ENCODE measurements around the gene SYNE1. TPM values are rescaled to one million over a fixed set of nuclear protein-coding genes. Genes with fewer than 3 reads are reported as not detected.
A peak's percentile ranks its signal among the peaks of the same experiment; 100 is the strongest.

Gene SYNE1
- total RNA-seq, 2 experiments from 2014 or later = 74.6 to 140 TPM

DNA sequence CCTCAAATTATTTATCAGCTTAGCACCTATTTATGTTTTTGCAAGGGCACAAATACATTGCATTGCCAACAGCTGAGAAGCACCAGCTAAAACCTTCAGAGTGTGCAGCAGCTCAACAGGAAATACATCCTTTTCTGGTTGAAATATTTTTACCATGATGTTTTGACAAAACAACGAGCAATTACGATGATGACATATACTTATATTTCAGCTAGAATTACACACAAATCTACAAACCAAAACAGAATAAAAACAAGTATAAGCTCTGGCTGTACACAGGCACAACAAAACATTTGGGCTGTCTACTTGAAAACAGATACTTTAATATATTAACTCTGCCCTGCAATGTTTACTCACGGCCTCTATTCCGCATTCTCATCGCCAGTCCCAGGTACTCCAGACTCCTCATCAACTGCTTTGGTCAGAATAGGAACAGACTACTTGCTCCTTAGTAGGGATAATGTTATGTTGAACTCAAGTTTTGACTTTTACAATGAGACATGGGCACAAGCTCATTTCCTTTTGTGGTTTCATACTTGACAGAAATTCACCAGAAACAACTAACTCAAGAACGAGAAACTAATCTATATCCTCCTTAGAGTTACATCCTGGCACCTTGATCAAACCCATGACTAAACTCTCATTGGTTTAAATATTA, 452.1 kb downstream of the SYNE1 start:
- peak overlapping the region; percentile 63 for H3K4me3 ChIP-seq (ENCODE audit: low read depth, low read length, poor library complexity, severe bottlenecking)
- ChIA-PET CTCF (ENCODE audit: unreplicated experiment) (interaction anchor here (0.6 to 1.0 kb wide), 2 partner anchors 20 to 57 kb away, joined by 3 to 4 read pairs; no protein-coding TSS in a partner anchor), POLR2A (interaction anchor here (0.6 to 5.4 kb wide), 27 partner anchors 9 to 811 kb away, joined by 3 to 70 read pairs (median 4); no protein-coding TSS in a partner anchor)
- H2AFZ ChIP-seq (ENCODE audit: low read length) = peak overlapping the region; percentile 90
- no peaks in the 10 kb centered on the region for H3K9me3 ChIP-seq (ENCODE audit: low read length)
- H3K4me1 ChIP-seq (ENCODE audit: insufficient read depth, low read length, poor library complexity, severe bottlenecking) = peaks cover 45% of the 10 kb centered on the region
- intact Hi-C loops (cut with micrococcal nuclease; ENCODE audit: unreplicated experiment) = loop anchor here (2.0 to 5.0 kb wide), 3 partner anchors 114 to 797 kb away; partner anchors contain the start of gene FBXO5
- DNase-seq (ENCODE audit: low spot score) = peak; percentile 66
- H4K20me1 ChIP-seq (ENCODE audit: insufficient read depth, low read length) = no peaks in the 10 kb centered on the region
- H3K79me2 ChIP-seq (ENCODE audit: insufficient read depth, low read depth, low read length) = peaks cover 11% of the 10 kb centered on the region; the same call in 1 of the 2 replicates
- peaks cover 42% of the 10 kb centered on the region; the same call in 1 of the 2 replicates for H3K36me3 ChIP-seq (ENCODE audit: insufficient read depth, low read length)
- BruUV-seq (replicated peaks) = TSS peak; percentile 76
- no peaks in the 10 kb centered on the region for H3K9me2 ChIP-seq (ENCODE audit: insufficient read depth, low read length)
- peak overlapping the region; percentile 73 for H3K4me2 ChIP-seq (ENCODE audit: low read length)
- TF ChIP-seq, protein P1, sequence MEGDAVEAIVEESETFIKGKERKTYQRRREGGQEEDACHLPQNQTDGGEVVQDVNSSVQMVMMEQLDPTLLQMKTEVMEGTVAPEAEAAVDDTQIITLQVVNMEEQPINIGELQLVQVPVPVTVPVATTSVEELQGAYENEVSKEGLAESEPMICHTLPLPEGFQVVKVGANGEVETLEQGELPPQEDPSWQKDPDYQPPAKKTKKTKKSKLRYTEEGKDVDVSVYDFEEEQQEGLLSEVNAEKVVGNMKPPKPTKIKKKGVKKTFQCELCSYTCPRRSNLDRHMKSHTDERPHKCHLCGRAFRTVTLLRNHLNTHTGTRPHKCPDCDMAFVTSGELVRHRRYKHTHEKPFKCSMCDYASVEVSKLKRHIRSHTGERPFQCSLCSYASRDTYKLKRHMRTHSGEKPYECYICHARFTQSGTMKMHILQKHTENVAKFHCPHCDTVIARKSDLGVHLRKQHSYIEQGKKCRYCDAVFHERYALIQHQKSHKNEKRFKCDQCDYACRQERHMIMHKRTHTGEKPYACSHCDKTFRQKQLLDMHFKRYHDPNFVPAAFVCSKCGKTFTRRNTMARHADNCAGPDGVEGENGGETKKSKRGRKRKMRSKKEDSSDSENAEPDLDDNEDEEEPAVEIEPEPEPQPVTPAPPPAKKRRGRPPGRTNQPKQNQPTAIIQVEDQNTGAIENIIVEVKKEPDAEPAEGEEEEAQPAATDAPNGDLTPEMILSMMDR (conservative IDR thresholded peaks at IDR 0.05; ENCODE audit: low read length) = no peak
- no peak for TF ChIP-seq EZH2phosphoT487 (IDR thresholded peaks at IDR 0.05; ENCODE audit: borderline replicate concordance, low read depth, low read length)
- peak overlapping the region; percentile 83 for H3K27ac ChIP-seq (ENCODE audit: low read depth, low read length, poor library complexity, severe bottlenecking)

DNA sequence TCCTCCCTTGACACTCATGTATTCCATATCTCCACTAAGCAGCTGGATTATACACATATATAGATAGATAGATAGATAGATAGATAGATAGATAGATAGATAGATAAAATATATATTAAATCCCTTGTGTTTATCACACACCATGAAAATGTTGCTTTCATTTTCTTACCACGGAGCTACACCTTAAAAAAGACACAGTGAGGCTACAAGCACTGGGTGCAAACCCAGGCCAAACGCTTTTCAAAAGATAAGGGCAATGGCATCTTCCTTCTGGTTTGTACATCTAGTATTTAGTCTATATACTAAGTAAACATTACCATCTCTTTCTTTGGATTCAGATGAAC, 452.6 kb downstream of the SYNE1 start:
- intact Hi-C loops (cut with micrococcal nuclease; ENCODE audit: unreplicated experiment) = loop anchor here (2.0 to 5.0 kb wide), 3 partner anchors 114 to 798 kb away; partner anchors contain the start of gene FBXO5
- no peak for TF ChIP-seq EZH2phosphoT487 (IDR thresholded peaks at IDR 0.05; ENCODE audit: borderline replicate concordance, low read depth, low read length)
- TF ChIP-seq, protein P1 (conservative IDR thresholded peaks at IDR 0.05; ENCODE audit: low read length) = no peak
- no peak for DNase-seq (ENCODE audit: low spot score)
- peak overlapping the region; percentile 73 for H3K4me2 ChIP-seq (ENCODE audit: low read length)
- H3K9me3 ChIP-seq (ENCODE audit: low read length) = no peaks in the 10 kb centered on the region
- H4K20me1 ChIP-seq (ENCODE audit: insufficient read depth, low read length) = no peaks in the 10 kb centered on the region
- peak overlapping the region; percentile 90 for H2AFZ ChIP-seq (ENCODE audit: low read length)
- H3K79me2 ChIP-seq (ENCODE audit: insufficient read depth, low read depth, low read length) = peaks cover 11% of the 10 kb centered on the region; the same call in 1 of the 2 replicates
- ChIA-PET CTCF (ENCODE audit: unreplicated experiment) (interaction anchor here (0.6 to 1.0 kb wide), 2 partner anchors 19 to 58 kb away, joined by 3 to 4 read pairs; no protein-coding TSS in a partner anchor), POLR2A (interaction anchor here (0.6 to 5.4 kb wide), 25 partner anchors 9 to 1276 kb away, joined by 3 to 70 read pairs (median 4); no protein-coding TSS in a partner anchor)
- H3K9me2 ChIP-seq (ENCODE audit: insufficient read depth, low read length) = no peaks in the 10 kb centered on the region
- no TSS peak for BruUV-seq (replicated peaks)
- H3K36me3 ChIP-seq (ENCODE audit: insufficient read depth, low read length) = peaks cover 39% of the 10 kb centered on the region; the same call in 1 of the 2 replicates
- H3K4me1 ChIP-seq (ENCODE audit: insufficient read depth, low read length, poor library complexity, severe bottlenecking) = peaks cover 45% of the 10 kb centered on the region
- H3K27ac ChIP-seq (ENCODE audit: low read depth, low read length, poor library complexity, severe bottlenecking) = peak overlapping the region; percentile 83
- peak overlapping the region; percentile 63 for H3K4me3 ChIP-seq (ENCODE audit: low read depth, low read length, poor library complexity, severe bottlenecking)

Data from OCI-LY7 (cell line).